Calu3 (cell line): Measurements from ENCODE around the gene FRMD1. TPM values are rescaled to one million over a fixed set of nuclear protein-coding genes. Genes with fewer than 3 reads are reported as not detected.

Source experiments
- BruUV-seq: library from RNA; stranded (reverse); fragments of 400-500 nt; replicated peaks from 2 replicates; lab custom pipeline; 2021; lab: Mats Ljungman, UMichigan
- CTCF ChIA-PET: fragments of 300-600 bp; sonication (Branson Sonifier 250); formaldehyde crosslinking; loops from one replicate; lab custom pipeline; 2022; ENCODE audit warnings: antibody characterized with exemption; lab: Charles Lee
- DNase-seq: peaks from one replicate; pipeline ENCODE4 v3.0.0; 2022
- H3K27ac Mint-ChIP-seq: one replicate; pipeline ENCODE4 v1.8.0; 2022; ENCODE audit warnings: mixed read lengths; ENCODE audit not compliant: unreplicated experiment
- H3K27me3 Mint-ChIP-seq: one replicate; pipeline ENCODE4 v1.8.0; 2022; ENCODE audit warnings: mixed read lengths; ENCODE audit not compliant: unreplicated experiment
- H3K36me3 Mint-ChIP-seq: one replicate; pipeline ENCODE4 v1.8.0; 2022; ENCODE audit warnings: mild to moderate bottlenecking, moderate library complexity, mixed read lengths; ENCODE audit not compliant: insufficient read depth, unreplicated experiment
- H3K4me1 Mint-ChIP-seq: one replicate; pipeline ENCODE4 v1.8.0; 2022; ENCODE audit warnings: mild to moderate bottlenecking, low read depth, mixed read lengths; ENCODE audit not compliant: unreplicated experiment
- H3K4me3 Mint-ChIP-seq: one replicate; pipeline ENCODE4 v1.8.0; 2022; ENCODE audit warnings: mild to moderate bottlenecking, low read depth, moderate library complexity, mixed read lengths; ENCODE audit not compliant: unreplicated experiment
- H3K9me3 Mint-ChIP-seq: one replicate; pipeline ENCODE4 v1.8.0; 2022; ENCODE audit warnings: low read depth, mixed read lengths; ENCODE audit not compliant: unreplicated experiment
- intact Hi-C: fragments of 100-400 bp; cut with micrococcal nuclease; formaldehyde crosslinking; loops from one replicate; pipeline ENCODE4 v1.10.0; 2022; ENCODE audit not compliant: unreplicated experiment
- total RNA-seq: library from RNA; stranded (reverse); gene quantifications from 2 replicates; pipeline ENCODE4 v1.2.3, GENCODE V29; 2022
- TF ChIP-seq, protein P1 (sequence below): fragments of 200-600 bp; IDR thresholded peaks from one replicate; pipeline ENCODE4 v1.8.0; 2022; ENCODE audit warnings: antibody characterized with exemption; ENCODE audit not compliant: unreplicated experiment

FRMD1 gene
- total RNA-seq, 1 experiment from 2014 or later, result not detected

DNA sequence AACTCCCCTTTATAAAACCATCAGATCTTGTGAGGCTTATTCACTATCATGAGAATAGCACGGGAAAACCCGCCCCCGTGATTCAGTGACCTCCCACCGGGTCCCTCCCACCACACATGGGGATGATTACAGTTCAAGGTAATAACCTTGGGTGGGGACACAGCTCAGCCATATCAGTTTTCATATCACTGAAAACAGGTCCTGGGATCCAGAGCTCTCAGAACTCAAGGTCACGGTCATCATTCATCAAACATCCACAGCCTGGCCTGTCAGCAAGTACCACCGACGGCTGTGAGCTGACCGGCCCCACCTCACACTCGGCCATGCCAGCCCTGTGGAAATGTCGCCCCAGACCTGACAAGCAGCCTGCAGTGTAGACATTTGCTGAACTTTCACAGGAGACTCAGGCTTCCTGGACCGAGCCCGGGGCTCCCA lies 14.1 kb upstream of the FRMD1 start:
- Mint-ChIP-seq H3K9me3 (no peaks in the 10 kb centered on the region), H3K27me3 (peaks cover 63% of the 10 kb centered on the region), H3K4me1 (no peaks in the 10 kb centered on the region), H3K27ac (no peak overlapping the region), H3K36me3 (no peaks in the 10 kb centered on the region), H3K4me3 (no peak overlapping the region)
- no peak for DNase-seq
- intact Hi-C loops, result no loop called here
- BruUV-seq, result no TSS peak
- CTCF ChIA-PET, result no interaction called here
- TF ChIP-seq, protein P1, sequence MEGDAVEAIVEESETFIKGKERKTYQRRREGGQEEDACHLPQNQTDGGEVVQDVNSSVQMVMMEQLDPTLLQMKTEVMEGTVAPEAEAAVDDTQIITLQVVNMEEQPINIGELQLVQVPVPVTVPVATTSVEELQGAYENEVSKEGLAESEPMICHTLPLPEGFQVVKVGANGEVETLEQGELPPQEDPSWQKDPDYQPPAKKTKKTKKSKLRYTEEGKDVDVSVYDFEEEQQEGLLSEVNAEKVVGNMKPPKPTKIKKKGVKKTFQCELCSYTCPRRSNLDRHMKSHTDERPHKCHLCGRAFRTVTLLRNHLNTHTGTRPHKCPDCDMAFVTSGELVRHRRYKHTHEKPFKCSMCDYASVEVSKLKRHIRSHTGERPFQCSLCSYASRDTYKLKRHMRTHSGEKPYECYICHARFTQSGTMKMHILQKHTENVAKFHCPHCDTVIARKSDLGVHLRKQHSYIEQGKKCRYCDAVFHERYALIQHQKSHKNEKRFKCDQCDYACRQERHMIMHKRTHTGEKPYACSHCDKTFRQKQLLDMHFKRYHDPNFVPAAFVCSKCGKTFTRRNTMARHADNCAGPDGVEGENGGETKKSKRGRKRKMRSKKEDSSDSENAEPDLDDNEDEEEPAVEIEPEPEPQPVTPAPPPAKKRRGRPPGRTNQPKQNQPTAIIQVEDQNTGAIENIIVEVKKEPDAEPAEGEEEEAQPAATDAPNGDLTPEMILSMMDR, result no peak

DNA sequence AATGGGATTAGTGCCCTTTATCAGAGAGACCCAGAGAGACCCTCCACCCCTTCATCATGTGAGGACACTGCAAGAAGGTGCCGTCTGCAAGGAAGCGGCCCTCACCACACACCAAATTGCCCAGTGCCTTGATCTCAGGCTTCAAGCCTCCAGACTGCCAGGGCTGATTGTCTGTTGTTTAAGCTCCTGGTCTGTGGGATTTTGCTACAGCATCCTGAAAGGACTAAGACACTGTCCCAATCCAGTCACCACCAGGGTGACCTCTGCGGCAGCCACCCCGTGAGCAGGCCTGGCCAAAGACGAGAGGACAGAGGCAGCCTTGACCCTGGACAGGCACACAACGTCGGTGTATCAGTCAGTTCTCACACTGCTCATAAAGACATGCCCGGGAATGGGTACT lies 13.5 kb upstream of the FRMD1 start:
- no peak overlapping the region for H3K27ac Mint-ChIP-seq
- peaks cover 63% of the 10 kb centered on the region for H3K27me3 Mint-ChIP-seq
- intact Hi-C loops, result no loop called here
- DNase-seq, result no peak
- no peaks in the 10 kb centered on the region for H3K9me3 Mint-ChIP-seq
- CTCF ChIA-PET, result no interaction called here
- no peak overlapping the region for H3K4me3 Mint-ChIP-seq
- H3K4me1 Mint-ChIP-seq, result no peaks in the 10 kb centered on the region
- no peaks in the 10 kb centered on the region for H3K36me3 Mint-ChIP-seq
- BruUV-seq, result no TSS peak
- TF ChIP-seq, protein P1, result no peak

DNA sequence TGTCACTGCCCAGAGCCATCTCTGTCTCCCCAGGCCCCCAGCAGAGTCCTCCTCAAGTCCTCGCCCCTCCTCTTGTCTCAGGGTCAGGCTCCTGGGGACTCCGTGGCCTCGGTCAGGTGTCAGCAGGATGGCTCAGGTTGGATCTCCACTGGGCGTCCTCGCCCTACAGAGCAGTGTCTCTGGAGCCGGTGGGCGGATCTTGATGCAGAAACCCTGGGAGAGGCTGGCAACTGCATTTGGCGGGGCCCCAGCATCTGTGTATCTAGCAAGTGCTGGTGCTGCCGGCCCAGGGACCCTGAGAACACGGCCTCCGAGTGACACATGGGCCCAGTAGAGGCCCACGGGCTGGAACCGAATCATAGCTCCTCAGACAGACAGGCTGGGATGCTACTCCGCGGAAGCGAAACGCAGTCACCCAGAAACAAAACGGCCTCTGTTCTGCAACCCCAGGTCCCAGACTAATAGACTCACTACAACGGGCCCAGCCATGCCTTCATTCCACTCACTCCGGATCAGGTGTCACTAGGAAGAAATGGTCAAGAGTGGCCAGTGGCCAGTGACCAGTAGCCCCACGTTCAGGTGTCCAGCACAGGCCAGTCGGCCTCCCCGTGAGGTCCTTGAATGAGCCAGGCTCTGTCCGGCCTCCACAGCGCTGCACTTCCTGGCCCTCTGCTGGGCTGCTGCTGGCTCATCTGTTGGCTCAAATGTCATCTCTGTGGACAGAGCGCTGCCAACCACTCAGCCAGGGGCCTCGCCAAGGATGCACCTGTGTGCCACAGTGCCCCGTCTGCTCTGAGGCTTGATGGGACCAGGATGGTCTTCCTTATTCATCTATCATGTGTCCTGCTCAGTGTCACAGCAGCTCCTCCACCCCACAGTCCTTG lies 12.6 kb upstream of the FRMD1 start:
- no TSS peak for BruUV-seq
- no peak for DNase-seq
- H3K36me3 Mint-ChIP-seq, result no peaks in the 10 kb centered on the region
- peaks cover 67% of the 10 kb centered on the region for H3K27me3 Mint-ChIP-seq
- intact Hi-C loops, result no loop called here
- H3K4me3 Mint-ChIP-seq, result no peak overlapping the region
- H3K27ac Mint-ChIP-seq, result no peak overlapping the region
- TF ChIP-seq, protein P1, result no peak
- no peaks in the 10 kb centered on the region for H3K4me1 Mint-ChIP-seq
- H3K9me3 Mint-ChIP-seq, result no peaks in the 10 kb centered on the region
- CTCF ChIA-PET, result no interaction called here

DNA sequence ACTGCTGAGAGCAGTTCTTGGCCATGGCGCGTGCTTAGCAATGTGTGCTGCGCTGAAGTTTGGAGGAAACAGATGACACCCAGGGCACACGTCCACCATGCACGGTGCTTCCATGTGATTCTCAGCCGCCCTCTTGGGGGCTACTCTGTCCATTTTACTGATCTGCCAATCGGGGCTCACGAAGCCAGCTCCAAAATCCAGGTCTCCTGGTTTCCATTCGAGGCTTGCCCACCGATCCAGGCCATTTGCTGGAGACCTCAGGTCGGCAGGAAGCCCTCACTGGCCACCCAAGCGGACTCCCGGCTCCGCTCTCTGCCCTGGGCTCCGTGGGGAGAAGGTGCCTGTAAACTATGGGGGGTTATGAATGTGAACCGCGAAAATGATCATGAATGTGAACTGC lies 11.7 kb upstream of the FRMD1 start:
- Mint-ChIP-seq H3K4me3 (no peak overlapping the region), H3K27me3 (peaks cover 75% of the 10 kb centered on the region), H3K36me3 (no peaks in the 10 kb centered on the region), H3K27ac (no peak overlapping the region), H3K4me1 (no peaks in the 10 kb centered on the region), H3K9me3 (no peaks in the 10 kb centered on the region)
- TF ChIP-seq, protein P1, result no peak
- no peak for DNase-seq
- CTCF ChIA-PET, result no interaction called here
- intact Hi-C loops, result no loop called here
- BruUV-seq, result no TSS peak
